ENCODE data around the gene SMC4.
"Not testable (repeated sequence)": the region's sequence is repeated elsewhere in the genome, so short reads cannot be mapped to it uniquely, and the experiment has no call there.

Gene SMC4

DNA sequence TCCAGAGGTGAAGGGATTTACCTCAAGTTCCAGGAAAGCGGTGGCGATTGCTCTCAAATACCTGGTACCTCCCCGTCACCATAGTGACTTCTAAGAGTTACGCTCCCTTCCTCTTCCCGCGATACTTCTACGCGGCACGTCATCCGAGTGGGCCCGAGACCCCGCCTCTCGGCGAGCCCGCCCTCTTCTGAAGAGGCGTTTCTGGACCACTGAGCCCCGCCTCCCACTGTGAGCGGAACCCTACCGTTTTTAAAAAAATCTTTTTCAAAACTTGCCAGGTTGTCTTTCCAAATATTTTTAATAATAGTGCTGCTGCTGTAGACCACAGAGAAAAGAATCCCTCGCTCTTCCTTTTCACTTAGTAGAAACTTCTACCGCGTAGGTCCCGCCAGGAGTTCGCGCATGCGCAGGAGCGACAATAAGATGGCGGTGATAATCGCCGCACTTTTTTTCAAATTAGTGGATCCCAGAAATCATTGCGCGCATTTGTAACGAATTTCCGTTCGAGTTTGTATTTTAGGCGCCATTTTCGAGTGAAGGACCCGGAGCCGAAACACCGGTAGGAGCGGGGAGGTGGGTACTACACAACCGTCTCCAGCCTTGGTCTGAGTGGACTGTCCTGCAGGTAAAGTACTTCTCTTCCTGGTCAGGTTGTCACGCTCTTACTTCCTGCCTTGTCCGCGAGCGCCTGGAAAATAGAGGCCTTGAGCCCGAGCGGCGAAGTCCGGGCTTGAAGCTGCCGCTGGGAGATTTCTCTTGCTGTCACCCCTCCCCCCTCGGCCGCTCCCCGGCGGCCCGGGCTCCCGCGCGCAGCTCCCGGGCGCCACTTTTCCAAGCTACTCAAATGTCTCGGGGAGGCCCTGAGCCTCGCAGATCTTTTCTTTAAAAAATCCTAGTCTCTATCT is at the start of gene SMC4, which contains the start of gene IFT80:
TSS of gene SMC4 (plus strand) at position 526 of the 905 bp plus-strand sequence. CDS start 1,177 bp downstream, outside the sequence.
TSS of gene IFT80 (minus strand) at position 101 of the 905 bp plus-strand sequence. CDS start 14,625 bp downstream, outside the sequence.
- peak; percentile 92 for DNase-seq (ENCODE audit: low read depth)

DNA sequence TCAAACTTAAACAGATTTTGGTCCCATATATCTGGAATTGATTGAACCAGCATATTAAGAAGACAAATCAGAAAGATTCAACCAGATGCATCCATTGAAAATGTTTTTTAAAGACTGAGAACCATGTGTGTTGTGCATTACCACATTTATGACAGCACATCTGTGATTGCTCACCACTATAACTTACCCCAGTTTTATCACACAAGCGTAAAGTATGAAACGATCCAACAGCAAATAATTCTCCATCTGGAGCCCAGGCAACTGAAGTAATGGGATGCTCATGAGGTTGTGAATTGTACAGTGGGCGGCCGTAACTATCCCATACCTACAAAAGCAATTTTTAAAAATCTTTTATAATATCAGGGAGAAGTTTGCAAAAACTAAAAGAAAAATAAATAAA is 43.6 kb upstream of the SMC4 start:
- DNase-seq (ENCODE audit: low read depth): no peak

DNA sequence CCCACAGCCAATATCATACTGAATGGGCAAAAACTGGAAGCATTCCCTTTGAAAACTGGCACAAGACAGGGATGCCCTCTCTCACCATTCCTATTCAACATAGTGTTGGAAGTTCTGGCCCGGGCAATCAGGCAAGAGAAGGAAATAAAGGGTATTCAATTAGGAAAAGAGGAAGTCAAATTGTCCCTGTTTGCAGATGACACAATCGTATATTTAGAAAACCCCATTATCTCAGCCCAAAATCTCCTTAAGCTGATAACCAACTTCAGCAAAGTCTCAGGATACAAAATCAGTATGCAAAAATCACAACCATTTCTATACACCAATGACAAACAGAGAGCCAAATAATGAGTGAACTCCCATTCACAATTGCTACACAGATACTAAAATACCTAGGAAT is 36.6 kb upstream of the SMC4 start:
- DNase-seq (ENCODE audit: low read depth): not testable (repeated sequence)

DNA sequence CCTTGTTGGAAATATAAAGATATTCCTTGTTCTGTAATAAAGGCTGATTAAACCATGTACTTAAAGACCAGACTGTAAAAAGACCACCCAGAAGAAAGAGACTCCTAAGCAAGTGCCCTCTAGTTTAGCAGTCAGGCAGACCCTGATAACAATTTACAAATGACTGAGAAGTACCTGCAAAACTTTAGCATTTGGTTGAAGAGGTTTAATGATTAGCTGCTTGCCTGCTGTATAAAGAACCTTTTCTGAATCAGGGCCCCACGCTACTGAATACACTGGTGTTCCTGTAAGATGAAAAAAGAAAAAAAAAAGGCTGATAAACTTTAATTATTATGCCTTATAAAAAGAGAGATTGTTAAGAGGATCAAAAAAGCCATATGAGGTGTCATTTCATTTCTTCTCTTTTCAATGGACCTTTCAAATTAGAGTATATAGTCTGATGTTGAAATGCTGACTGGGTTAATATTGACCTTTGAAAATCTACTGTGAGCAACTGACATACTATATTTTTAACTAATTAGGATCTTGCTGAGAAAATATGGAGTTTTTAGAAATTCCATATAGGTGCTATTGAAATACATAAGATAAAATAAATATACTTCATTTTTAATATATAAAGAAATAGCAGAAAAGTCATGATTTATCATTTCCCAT is 33.5 kb upstream of the SMC4 start:
- DNase-seq (ENCODE audit: low read depth): no peak

DNA sequence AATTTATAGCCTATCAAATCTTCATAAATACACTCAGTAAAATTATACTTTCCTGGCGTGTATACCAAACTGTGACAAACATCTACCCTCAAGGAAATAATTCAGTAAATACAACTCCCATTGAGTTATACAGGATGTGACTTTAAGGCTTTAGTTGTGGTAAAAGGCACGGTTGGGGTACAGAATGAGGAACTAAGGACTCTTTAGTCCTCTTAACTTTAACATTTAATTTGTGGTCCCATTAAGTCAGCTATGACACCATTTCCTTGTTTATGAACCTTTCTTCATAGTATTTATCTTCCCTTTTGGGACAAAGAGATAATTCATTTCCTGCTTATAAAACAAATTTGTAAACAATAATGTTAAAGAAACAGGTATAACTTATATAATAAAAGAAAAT is 30.6 kb upstream of the SMC4 start:
- no peak for DNase-seq (ENCODE audit: low read depth)

DNA sequence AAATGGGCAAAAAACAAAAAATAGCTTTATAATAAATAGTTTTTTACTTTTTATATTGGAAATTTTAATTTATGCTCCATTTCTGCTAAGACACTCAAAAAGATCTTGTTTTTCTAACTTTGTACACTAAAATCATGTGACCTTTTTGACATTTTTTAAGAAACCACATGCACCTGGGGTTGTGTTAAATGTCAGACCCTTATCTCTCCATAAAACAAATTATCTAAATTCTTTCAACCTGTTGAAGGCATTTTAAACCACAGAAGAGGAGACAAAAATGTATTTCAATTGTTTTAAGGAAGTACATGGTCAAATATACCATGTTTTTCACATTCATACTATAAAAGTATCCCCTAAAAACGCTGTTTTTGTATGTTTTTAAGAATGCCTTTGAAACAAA is 29.7 kb upstream of the SMC4 start:
- DNase-seq (ENCODE audit: low read depth): no peak

DNA sequence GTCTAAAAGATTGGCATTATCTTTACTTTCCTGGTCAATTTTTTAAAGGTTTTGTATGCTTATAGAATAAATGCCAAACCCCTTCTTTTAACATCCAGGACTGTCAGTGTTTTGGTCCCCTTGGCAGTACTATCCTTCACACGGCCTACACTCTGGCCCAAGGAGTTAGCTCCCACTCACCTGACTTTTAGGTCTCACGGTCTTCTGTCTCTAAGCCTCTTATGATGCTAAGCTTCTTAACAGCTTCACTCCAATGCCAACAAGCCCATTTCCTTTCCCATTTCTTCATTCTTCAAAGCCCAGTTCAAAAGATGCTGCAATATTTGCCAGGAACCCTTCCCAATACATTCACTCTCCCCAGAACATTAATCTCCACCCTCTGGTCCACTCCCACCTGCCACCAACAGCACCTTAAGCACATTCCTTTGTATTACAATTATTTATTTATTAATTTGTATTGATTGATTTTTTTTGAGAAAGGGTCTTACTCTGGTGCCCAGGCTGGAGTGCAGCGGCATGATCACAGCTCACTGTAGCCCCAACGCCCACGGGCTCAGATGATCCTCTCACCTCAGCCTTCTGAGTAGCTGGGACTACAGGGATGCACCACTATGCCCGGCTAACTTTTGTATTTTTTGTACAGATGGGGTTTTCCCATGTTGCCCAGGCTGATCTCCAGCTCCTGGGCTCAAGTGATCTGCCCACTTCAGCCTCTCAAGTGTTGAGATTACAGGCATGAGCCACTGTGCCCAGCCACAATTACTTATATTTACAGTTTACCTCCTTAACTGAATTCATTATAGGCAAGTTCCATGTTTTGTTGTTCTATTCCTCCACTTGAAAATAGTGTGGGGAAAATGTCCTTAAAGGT is 28.2 kb upstream of the SMC4 start:
- DNase-seq (ENCODE audit: low read depth): no peak

DNA sequence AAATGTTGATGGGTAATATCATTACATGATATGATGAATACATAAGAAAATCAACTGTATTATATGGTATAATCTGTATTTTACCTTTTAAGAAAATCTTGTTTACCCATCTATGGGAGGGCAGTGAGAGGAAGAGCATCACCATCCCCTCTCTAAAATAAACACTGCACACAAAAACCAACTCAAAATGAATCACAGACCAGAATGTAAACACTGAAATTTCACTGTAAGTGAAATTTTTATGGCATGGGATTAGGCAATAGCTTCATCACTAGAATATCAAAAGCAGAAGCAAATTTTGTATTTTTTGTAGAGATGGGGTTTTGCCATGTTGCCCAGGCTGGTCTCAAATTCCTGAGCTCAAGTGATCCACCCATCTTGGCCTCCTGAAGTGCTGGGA is 26.7 kb upstream of the SMC4 start:
- peak; percentile 32 for DNase-seq (ENCODE audit: low read depth)

DNA sequence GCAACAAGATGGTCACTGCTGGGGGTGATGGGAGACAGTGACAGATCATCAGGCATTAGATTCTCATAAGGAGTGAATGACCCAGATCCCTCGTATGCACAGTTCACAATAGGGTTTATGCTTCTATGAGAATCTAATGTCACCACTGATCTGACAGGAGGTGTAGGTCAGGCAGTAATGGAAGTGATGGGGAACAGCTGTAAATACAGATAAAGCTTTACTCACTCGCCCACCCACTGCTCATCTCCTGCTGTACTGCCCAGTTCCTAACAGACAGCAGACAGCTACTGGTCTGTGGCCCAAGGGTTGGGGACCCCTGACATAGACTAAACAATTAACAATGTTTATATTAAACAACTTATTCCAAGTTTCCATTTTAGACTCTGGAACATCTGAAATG is 25.8 kb upstream of the SMC4 start:
- DNase-seq (ENCODE audit: low read depth): no peak

DNA sequence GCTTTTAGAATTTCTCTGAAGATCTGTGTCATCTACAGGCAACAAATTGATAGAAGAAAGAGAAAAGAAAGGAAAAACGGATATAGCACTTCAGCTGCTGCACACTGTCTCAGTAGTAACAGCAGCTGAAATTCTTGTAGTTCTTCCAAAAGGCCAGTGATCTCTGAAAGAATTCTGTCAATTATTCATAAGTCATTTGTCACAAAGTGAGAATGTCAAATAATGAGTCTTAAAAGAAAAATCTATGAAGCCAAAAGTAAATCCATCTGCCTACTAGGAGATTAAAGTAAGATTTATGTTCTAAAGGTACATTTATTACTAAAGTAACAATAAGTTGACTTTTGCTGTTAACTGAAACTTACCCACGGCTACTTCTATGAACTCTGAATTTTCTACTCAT is 25.0 kb upstream of the SMC4 start:
- DNase-seq (ENCODE audit: low read depth): no peak

DNA sequence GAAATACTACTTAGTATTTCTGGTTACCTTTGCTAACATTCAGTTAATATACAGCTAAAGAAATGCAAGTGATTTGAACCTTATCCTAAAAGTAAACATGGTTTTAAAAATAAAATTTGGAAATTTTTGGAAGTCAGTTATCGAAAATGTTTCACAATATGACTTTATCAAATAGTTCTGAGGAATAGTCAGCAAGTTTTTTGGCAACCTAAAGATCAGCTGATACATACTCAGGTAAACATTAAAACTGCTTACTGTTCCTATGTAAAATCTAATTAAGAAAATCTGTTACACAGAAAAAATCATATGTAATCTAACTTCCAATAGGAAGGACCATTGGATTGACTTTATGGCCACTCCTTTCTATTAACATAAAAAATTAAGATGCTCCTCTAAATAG is 24.5 kb upstream of the SMC4 start:
- no peak for DNase-seq (ENCODE audit: low read depth)

DNA sequence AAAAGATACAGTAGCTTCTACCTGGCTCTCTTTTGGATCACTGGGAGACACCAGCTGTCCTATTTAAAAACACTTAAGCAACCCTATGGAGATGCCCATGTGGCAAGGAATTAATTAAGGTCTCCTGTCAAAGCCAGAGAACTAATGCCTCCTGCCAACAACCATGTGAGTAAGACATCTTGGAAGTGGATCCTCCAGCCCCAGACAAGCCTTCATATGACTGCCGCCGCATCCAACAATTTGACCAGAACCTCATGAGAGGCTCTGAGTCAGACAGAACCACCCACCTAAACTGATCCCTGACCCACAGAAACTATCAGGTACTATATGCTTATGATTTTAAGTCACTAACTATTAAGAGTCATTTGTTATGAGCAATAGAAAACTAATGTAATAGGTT is 22.8 kb upstream of the SMC4 start:
- DNase-seq (ENCODE audit: low read depth): peak; percentile 5

DNA sequence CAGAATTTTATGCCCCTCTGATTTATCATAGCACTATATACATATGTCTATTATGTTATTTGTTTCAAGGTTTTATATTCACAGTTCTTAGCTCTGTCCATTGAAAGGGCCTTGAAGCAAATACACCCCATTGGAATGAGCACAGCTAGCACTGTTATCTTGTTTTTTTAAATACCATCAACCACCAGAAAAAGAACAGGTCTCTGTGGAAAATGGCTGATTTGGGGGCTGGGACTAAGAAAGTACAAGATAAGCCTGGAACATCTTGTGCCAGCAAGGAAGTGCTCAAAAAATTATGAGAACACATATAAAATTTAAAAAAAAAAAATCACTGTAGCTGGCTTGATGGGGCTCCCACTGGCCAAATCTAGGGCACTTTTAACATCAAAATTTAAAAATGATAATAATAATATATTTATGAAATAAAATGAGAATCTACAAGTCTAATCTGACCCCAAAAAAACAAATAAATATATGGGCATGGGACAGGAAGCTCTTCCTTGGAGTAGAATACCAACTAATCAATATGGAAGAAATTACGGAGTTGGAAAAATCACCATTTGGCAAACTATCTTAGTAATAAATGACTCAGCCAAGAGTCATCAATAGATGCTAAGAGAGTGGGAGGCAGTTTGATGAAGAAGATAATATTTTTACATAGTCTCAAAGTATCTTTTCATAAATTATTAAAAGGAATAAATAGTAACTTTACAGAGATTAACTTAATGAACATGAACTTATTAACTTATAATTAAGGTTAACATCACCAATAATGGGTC is 20.9 kb upstream of the SMC4 start:
- no peak for DNase-seq (ENCODE audit: low read depth)

DNA sequence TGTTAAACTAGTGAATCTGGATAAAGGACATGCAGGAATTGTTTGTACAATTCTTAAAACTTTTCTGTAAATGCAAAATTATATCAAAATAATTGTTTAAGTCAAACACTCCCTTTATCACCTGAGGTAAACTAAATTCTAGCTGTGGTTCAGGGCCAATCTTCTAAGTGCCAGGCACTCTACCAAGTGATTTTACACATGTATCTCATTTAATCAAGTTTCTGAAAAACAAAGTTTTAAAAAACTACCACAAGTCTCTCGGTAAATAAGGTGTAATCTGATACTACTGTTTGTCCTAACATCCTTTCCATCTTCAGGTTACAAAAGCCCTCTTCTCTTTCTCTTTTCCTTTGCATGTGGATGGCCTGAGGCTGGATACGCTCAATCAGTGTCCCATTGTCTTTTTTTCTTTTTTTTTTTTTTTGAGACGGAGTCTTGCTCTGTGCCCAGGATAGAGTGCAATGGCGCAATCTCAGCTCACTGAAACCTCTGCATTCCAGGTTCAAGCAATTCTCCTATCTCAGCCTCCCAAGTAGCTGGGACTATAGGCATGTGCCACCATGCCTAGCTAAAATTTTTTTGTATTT is 19.7 kb upstream of the SMC4 start:
- no peak for DNase-seq (ENCODE audit: low read depth)

DNA sequence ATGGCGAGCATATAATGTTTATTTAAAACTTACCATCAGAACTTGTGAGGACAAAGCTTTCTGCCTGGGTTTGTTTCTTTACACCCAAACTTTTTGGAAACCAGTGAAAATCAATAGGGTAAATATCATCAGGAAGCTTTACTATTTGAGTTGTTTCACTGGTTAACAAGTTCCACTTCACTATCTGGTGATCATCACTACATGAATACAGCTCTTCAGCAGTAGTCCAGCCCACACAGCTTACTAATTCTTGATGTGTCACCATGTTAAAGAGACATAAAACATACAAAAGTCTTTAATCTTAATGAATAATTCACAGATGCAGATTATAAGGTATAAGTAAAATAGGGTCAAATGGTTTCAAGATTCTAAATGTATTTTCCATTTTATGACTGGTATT is 18.0 kb upstream of the SMC4 start:
- no peak for DNase-seq (ENCODE audit: low read depth)

DNA sequence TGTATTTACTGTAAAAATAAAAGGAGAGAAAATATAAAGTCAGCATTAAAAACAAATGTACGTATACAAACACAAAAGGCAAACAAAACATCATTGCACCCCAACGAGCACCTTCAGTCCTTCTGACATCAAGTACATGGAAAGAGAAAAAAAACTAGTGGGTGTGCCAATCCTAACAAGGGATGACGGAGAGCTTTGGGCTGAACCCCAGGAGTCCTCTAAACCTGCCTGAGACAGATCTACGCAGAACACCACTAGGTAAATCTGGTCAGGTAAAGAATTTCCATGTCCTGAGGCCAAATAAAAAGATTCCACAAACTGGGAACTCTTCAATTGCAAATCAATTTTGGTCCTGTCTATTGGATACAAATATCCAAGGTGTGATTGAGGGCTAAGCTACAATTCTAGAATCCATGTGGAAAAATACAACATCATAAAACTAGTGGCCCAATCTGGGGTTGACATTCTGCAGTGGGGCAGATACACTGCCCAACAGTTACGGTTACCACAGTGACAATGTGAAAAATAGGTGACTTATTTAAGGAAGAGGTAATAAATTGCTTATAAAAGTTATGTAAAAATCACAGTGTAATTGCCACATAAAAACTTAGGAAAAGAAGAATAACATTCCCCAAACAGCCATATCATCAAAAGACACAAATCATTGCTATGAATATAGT is 14.7 kb upstream of the SMC4 start:
- no peak for DNase-seq (ENCODE audit: low read depth)

DNA sequence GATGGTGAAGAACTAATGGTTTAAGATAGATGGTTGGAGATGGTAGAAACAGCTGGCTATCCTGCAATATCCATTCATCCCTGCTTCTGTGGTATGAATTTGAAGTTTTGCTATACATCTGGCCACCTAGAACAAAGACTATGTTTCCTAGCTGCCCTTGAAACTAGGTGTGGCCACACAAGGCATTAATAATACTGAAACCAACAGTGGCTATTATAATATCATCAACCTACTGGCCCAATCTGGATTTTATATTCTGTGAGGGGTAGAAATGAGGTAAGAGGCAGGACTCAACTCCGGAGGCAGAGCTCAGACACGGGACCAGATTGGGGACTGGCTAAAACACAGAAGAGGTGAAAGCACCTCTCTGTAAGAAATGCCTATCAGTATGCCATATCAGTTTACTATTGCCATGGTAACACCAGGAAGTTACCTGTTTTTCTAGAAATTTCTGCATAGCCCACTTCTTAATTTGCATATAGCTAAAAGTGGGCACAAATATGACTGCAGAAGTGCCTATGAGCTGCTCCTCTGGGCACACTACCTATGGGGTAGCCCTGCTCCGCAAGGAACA is 8.8 kb upstream of the SMC4 start:
- DNase-seq (ENCODE audit: low read depth): no peak

DNA sequence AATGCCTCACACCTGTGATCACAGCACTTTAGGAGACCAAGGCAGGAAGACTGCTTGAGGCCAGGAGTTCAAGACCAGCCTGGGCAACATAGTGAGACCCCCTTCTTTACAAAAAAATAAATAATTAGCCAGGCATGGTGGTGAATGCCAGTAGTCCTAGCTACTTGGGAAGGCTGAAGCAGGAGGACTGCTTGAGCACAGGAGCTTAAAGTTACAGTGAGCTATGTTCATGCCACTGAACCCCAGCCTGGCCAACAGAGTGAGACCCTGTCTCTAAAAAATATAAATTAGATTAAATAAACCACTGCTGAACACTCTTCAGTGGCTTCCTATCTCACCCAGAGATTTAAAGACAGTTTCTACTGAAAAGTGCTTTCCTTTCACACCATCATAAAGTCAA is 6.7 kb upstream of the SMC4 start:
- no peak for DNase-seq (ENCODE audit: low read depth)

DNA sequence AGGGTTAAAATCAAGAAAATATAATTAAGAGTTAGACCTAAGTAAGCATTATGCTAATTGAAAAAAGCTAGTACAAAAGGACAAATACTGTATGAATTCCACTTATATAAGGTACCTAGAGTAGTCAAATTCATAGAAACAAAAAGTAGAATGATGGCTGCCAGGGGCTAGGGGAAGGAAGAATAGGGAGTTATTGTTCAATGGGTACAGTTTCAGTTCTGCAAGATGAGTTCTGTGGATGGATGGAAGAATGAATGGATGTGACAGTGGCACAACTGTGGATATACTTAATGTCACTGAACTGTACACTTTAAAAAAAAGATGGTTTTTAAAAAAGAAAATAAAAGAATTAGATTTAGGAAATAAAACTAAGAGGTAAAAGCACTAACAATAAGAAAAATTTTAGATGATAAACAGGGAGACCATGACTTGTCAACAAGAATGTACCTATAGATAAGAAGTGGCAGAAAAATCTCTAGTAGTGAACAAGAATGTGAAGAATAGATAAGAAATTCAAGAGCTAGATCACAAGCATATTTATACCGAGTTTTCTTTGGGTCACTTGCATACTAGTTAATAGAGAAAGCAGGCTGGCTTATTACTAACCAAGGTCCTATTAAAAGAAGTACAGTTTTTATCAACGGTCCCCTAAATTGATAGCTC is 6.0 kb upstream of the SMC4 start:
- DNase-seq (ENCODE audit: low read depth): no peak

DNA sequence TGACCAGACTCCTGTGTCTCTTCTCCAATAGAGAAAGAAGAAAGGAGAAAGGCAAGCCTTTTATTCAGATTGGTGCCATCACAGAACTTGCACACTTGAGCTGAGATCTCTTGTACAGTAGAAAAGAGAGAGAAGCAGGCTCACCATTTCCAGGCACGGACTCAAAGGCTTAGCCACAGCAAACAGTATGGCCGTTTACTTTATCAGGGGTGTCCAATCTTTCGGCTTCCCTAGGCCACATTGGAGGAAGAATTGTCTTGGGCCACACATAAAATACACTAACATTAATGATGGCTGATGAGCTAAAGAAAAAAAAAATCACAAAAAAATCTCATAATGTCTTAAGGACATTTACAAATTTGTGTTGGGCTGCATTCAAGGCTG is 5.4 kb upstream of the SMC4 start:
- no peak for DNase-seq (ENCODE audit: low read depth)
